Ishikawa (cell line): Measurements from ENCODE around the gene PISD.

Source experiments
- CEBPB ChIP-seq: IDR thresholded peaks from 2 replicates; pipeline ENCODE4 v1.6.1; 2012
- CREB1 ChIP-seq: IDR thresholded peaks from 2 replicates; pipeline ENCODE4 v1.6.1; 2012; ENCODE audit warnings: low read depth
- EGR1 ChIP-seq: IDR thresholded peaks from 2 replicates; pipeline ENCODE4 v1.6.1; 2012
- EP300 ChIP-seq: IDR thresholded peaks from 2 replicates; pipeline ENCODE4 v1.6.1; 2012; ENCODE audit warnings: borderline replicate concordance
- FOXM1 ChIP-seq: IDR thresholded peaks from 2 replicates; pipeline ENCODE4 v1.6.1; 2012; ENCODE audit warnings: low read depth, borderline replicate concordance
- MAX ChIP-seq: IDR thresholded peaks from 2 replicates; pipeline ENCODE4 v1.6.1; 2012
- NFIC ChIP-seq: IDR thresholded peaks from 2 replicates; pipeline ENCODE4 v1.6.1; 2012
- RAD21 ChIP-seq: IDR thresholded peaks from 2 replicates; pipeline ENCODE4 v1.6.1; 2012; ENCODE audit warnings: low read depth
- REST ChIP-seq: IDR thresholded peaks from 2 replicates; pipeline ENCODE4 v1.6.1; 2012; ENCODE audit warnings: low read depth, mild to moderate bottlenecking
- TAF1 ChIP-seq: IDR thresholded peaks from 2 replicates; pipeline ENCODE4 v1.6.1; 2012; ENCODE audit warnings: low read depth, mild to moderate bottlenecking
- TCF12 ChIP-seq: IDR thresholded peaks from 2 replicates; pipeline ENCODE4 v1.6.1; 2012; ENCODE audit warnings: low read depth
- TEAD4 ChIP-seq: IDR thresholded peaks from 2 replicates; pipeline ENCODE4 v1.6.1; 2012
- USF1 ChIP-seq: IDR thresholded peaks from 2 replicates; pipeline ENCODE4 v1.6.1; 2012
- YY1 ChIP-seq: IDR thresholded peaks from 2 replicates; pipeline ENCODE4 v1.6.1; 2012; ENCODE audit warnings: low read depth
- ZBTB7A ChIP-seq: IDR thresholded peaks from 2 replicates; pipeline ENCODE4 v1.6.1; 2012; ENCODE audit warnings: low read depth

The PISD gene

GRCh38 chr22:31614781-31615490, 47.1 kb downstream of the PISD start:
- TF ChIP-seq EP300 (no peak), EGR1 (no peak), CREB1 (no peak), FOXM1 (no peak), CEBPB (no peak), NFIC (no peak), ZBTB7A (no peak), MAX (no peak)

GRCh38 chr22:31613904-31614296, 48.1 kb downstream of the PISD start:
- TF ChIP-seq RAD21 (no peak), TCF12 (no peak), CREB1 (no peak), TAF1 (no peak), FOXM1 (no peak), ZBTB7A (no peak), EGR1 (no peak), TEAD4 (no peak), CEBPB (no peak), MAX (no peak), REST (no peak), YY1 (no peak), NFIC (no peak)

GRCh38 chr22:31613286-31613903, 48.6 kb downstream of the PISD start:
- TF ChIP-seq YY1: no peak
- TF ChIP-seq TCF12: no peak
- no peak for TF ChIP-seq ZBTB7A
- TF ChIP-seq EP300: no peak
- no peak for TF ChIP-seq TAF1
- no peak for TF ChIP-seq MAX
- no peak for TF ChIP-seq NFIC
- TF ChIP-seq FOXM1: no peak
- no peak for TF ChIP-seq CEBPB
- no peak for TF ChIP-seq CREB1
- no peak for TF ChIP-seq RAD21
- no peak for TF ChIP-seq EGR1
- no peak for TF ChIP-seq TEAD4

- TF ChIP-seq EGR1 (no peak), RAD21 (no peak), TAF1 (no peak), TEAD4 (no peak), ZBTB7A (no peak), REST (no peak), FOXM1 (no peak), TCF12 (no peak), NFIC (no peak)
These were observed 49.1 kb downstream of the PISD start for GRCh38 chr22:31612891-31613285.

GRCh38 chr22:31611061-31611760, 50.8 kb downstream of the PISD start:
- no peak for TF ChIP-seq RAD21
- no peak for TF ChIP-seq TEAD4
- TF ChIP-seq MAX: no peak

GRCh38 chr22:31610611-31611010, 51.4 kb downstream of the PISD start:
- TF ChIP-seq YY1 (no peak), NFIC (no peak), FOXM1 (no peak), EGR1 (no peak), USF1 (no peak), MAX (no peak), TEAD4 (no peak), RAD21 (no peak), TAF1 (no peak), REST (no peak), EP300 (no peak), CEBPB (no peak), TCF12 (no peak), ZBTB7A (no peak), CREB1 (no peak)
